A549 (cell line): ENCODE results near the gene ITFG1.

Experiments used
- POLR2A ChIP-seq: IDR thresholded peaks from 2 replicates; pipeline ENCODE4 v1.6.1; 2012; ENCODE audit warnings: mild to moderate bottlenecking, low read length
- POLR2AphosphoS2 ChIP-seq: conservative IDR thresholded peaks from 2 replicates; pipeline ENCODE4 v1.6.1; 2012; ENCODE audit warnings: low read length, improper control_type of control experiment, inconsistent platforms

DNA sequence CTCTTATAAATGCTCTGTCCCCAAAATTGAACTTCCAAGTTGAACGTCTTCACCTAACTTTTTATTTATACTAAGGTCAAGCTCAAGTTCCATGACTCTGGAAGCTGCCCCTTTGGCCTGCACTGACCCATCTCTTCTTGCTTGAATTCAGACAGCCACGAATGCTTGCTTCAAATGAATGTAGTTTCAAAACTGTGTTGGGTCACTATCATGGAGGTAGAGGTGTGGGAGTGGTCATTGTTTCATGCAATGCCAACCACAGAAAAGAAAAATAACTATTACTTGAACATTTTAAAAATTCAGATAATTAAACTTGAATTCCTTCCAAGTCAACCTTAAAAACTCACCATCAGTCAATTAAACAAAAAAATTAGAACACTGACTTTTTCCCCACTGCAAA is 2.5 kb downstream of the ITFG1 start:
- TF ChIP-seq POLR2A: no peak
- no peak for TF ChIP-seq POLR2AphosphoS2
